ENCODE measurements around the gene ATXN7.
A peak's percentile ranks its signal among the peaks of the same experiment; 100 is the strongest.

ATXN7 gene

DNA sequence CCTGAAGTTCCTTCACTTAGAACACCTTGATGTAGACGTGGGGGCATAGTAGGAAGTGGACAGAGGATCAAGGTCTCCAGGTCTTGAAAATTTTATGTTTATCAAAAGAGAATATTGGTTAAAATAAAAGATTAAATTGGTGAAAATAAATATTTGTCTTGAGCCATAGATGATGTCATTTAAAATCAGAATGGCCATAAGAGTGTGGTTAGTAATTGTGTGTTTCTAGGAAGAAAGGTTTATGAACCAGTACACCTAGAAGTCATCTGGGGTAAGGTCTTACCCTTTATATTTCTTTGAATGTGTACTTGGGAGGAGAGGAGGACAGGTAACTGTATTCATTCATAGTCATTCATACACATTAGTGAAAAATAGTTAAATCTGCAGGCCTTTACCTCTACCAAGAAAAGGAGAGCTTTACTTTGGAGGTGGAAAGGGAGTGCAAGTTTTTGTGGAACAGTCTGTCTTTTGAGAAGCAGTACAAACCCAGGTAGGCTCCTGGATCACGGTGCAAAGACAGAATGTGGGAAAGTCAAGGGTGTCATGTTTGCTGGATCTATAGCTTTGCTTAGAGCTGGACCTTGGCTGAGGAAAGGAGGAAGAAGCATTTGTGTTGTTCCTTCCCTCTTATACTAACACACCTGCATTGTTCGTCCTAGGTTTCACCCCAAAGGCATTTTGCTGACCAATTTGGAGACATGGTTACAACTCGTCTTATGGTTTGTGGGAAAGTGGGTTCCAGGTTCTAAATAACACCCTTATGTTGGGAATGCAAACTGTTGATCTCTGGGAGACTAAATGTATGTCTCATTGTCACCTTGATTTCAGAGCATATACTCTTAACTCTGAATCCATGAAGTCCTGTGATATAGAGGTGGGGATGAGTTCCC lies 42.3 kb downstream of the ATXN7 start:
- DNase-seq, result no peak

DNA sequence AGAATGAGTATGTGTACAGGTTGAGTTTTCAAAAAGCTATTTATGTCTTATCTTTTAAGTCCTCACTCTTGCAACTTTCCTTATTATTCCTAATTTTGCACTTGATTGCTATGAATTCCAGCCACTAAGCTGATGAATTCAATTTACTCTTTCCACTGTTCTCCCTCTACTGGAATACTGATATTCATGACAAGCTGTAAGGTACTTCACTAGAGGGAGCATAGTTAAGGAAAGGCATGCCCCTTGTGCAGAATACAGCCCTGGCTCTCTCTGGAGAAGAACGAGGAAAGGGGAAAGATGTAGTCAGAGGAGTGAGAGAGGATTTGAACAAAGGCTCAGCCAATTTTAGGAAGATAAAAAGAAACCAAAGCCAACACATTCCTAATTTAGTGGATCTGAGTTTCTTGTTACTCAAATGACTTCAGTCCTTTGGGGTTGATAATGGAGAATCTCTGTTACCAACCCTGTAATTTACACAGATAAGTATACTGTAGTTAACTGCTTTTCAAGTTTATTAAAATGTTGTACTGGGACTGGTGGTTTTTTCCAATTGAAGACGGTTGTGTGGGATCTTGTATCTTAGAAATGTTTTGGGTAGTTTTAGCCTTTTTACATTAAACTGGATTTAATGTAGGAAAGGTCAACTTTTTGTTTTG lies 44.5 kb downstream of the ATXN7 start:
- DNase-seq, result no peak

GRCh38 chr3:63908776-63909175 lies 45.1 kb downstream of the ATXN7 start:
- no peak for DNase-seq

DNA sequence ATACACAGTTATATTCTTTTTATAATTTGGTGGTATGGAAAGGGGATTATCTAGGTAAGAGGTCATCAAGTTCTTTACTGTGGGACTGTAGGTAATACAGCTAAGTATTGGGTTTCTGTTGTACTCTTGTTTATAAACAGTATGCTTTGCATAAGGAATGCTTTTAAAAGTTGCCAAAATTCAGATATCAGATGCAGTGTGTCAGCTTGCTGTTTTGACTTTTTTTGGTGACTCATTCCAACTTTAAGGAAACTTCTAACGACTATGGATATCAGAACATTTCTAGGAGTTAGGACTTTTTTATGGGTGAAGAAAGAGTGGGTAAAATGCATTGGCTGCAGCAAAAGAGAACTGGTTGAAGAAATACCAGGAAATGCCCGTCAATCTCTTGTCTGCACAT lies 45.8 kb downstream of the ATXN7 start:
- no peak for DNase-seq

DNA sequence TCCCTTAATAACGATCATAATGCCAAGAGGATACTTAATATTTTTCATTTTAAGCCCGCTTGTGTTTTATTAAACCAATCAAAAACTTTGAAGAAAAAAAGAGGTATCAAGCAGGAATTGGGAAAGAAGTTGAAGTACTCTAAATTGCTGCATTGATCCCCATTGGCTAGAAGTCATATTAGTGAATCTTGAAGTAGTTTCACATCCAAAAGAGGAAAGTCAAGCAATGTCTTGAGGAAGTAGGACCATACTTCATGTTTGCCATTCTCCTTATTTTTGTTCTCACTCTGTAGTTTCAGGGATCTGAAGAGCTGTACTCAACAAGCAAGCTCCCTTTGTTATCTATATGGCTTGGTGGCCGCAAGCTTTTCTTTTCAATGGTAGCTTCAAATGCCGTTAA lies 46.3 kb downstream of the ATXN7 start:
- DNase-seq, result no peak

DNA sequence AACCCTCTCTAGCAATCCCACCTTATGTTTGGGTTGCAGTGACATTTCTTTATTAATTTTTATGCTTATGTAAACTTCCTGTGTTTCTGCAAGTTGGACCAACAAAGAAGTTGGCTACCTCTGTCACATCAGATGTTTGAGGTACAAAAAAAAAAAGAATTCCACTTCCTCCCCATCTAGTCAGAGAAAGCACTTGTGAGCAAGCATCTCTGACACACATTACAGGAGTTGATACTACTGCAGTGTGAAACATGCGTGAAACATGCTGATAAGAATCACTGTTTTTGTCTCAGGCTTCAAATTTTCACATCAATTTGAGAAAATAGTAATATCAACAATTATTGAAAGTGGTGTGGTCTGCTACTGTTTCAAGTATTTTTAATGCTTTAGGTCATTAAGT lies 47.2 kb downstream of the ATXN7 start:
- DNase-seq, result no peak

DNA sequence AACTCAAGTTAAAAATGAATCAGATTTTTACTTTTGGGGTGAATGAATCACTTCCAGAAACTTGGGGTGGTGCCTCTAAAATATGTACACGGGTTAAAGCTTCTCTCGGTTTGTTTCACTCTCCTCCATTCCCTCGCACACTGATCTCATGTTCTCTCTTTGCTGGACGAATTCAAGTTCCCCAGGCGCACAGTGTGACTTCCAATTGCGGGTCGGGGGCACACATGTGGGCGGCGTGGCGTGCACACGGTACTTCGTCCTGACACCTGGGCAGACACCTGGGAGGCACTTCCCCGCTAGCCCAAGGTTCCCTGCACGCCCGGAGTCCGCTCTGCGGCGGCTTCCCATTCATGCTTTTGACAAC lies 47.8 kb downstream of the ATXN7 start:
- DNase-seq, result no peak

- peak; percentile 54 for DNase-seq
These were observed 48.5 kb downstream of the ATXN7 start, which contains the start of gene SCAANT1 for GRCh38 chr3:63911873-63912767. TSS of gene SCAANT1 (minus strand) at chr3:63912383.

- DNase-seq, result peak; percentile 8
These were observed 49.3 kb downstream of the ATXN7 start for GRCh38 chr3:63912768-63913588.

- DNase-seq, result no peak
These were observed 50.6 kb downstream of the ATXN7 start for GRCh38 chr3:63914312-63914711.

- no peak for DNase-seq
These were observed 54.7 kb downstream of the ATXN7 start for GRCh38 chr3:63918321-63918720.

- no peak for DNase-seq
These were observed 56.3 kb downstream of the ATXN7 start for GRCh38 chr3:63920001-63920400.

DNA sequence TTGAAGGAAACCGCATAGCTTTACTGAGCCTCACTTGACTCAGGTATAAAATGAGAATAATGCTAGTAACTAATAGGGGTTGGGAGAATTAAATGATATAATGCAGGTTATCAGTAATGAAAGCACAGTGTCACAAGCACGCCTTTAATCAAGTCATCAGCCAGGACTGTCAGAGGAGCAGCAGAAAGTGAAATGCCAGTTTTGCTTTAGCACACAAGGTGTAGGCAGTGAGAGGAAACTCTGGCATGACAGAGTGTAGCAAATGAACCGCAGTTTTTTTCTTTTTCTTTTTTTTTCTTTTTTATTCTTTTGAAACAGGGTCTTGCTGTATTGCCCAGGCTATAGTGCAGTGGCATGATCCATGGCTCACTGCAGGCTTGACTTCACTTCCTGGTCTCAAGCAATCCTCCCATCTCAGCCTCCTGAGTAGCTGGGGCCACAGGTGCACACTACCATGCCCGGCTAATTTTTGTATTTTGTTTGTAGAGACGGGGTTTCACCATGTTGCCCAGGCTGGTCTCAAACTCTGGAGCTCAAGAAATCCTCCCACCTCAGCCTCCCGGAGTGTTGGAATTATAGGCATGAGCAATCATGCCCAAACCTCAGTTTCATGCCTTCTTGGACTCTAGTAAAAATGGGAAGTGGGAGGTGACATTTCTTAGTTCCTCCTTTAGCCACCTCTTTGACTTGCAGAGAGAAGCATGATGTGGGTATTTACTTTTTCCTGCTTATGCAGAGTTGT lies 58.2 kb downstream of the ATXN7 start:
- DNase-seq, result no peak

- no peak for DNase-seq
These were observed 59.0 kb downstream of the ATXN7 start for GRCh38 chr3:63922491-63923199.

GRCh38 chr3:63926309-63926708 lies 62.6 kb downstream of the ATXN7 start:
- no peak for DNase-seq

- DNase-seq, result no peak
These were observed 64.0 kb downstream of the ATXN7 start for GRCh38 chr3:63927422-63928280.

GRCh38 chr3:63931290-63931689 lies 67.6 kb downstream of the ATXN7 start:
- DNase-seq, result no peak

DNA sequence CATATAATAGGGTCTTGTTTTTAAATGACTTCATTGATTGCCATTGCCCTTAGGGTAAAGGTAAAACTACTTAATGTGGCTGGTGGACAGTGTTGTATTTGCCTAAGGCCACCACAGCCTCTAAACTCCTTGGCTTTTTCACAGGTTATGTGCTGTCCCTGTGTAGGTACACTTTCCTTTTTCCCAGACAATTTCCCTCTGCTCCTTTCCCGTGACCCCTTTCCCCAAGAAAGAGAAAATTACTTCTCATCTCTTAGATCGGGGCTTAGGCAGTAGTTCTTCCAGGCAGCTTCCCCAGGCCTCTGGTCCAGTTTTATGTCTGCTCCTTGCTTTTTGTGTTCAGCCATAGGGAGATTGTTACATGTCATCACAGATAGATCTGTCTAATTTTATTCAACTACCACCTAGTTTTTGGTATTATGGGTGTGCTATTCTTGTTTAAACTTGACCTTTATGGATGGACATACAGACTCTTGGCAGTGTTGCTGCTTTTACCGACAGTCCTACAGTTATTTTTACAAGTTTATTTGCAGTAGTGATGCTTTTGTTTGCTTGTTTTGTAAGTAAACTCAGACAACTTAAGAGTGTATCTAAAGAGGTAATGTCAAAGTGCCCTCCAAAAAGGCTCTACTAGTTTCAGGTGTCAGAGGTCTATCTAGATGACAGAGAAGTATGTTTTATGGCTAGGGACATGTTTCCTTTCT lies 69.0 kb downstream of the ATXN7 start:
- no peak for DNase-seq

DNA sequence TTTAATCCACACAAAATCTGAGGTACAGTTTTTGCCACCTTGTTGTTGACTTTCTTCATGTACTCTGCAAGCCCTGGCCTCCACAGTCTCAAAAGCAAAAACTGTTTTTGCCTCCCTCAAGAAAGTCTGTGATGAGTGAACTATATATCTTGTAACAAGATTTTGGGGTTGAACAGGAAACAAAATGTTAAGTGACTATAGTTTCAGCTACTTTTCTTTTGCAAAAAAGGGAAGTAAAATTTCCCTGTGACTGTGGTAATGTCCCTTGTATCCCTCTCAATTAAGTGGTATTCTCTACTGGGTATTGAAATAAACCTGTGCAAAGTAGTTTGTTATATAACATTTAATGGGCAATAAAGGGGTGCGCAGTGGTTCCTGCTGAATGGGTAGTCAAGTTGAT lies 69.8 kb downstream of the ATXN7 start:
- no peak for DNase-seq

Measured in NCI-H1092 treated with DMSO at 0.1 percent for 48 hours (cell line).